KMS-11 (cell line): ENCODE data around the gene PRRT1.

Experiments used
- H2AFZ ChIP-seq: fragments of 200-600 bp; sonication (generic); 2 replicates; pipeline ENCODE4 v1.6.1; 2016; ENCODE audit warnings: antibody characterized with exemption, mixed run types, low read depth
- H3K27ac ChIP-seq: fragments of 200-600 bp; sonication (generic); 2 replicates; pipeline ENCODE4 v1.6.1; 2016; ENCODE audit warnings: mild to moderate bottlenecking, mixed run types
- H3K27me3 ChIP-seq: fragments of 200-600 bp; sonication (generic); 2 replicates; pipeline ENCODE4 v1.6.1; 2017; ENCODE audit warnings: mild to moderate bottlenecking, low read depth, mixed run types, moderate library complexity; ENCODE audit not compliant: insufficient read depth
- H3K36me3 ChIP-seq: fragments of 200-600 bp; sonication (generic); 2 replicates; pipeline ENCODE4 v1.6.1; 2017; ENCODE audit warnings: mild to moderate bottlenecking, mixed run types; ENCODE audit not compliant: insufficient read depth
- H3K4me1 ChIP-seq: fragments of 200-600 bp; sonication (generic); 2 replicates; pipeline ENCODE4 v1.6.1; 2016; ENCODE audit warnings: mild to moderate bottlenecking, low read depth, mixed run types; ENCODE audit not compliant: poor library complexity, severe bottlenecking
- H3K4me2 ChIP-seq: fragments of 200-600 bp; sonication (generic); 2 replicates; pipeline ENCODE4 v1.7.0; 2016; ENCODE audit warnings: mild to moderate bottlenecking, mixed run types
- H3K4me3 ChIP-seq: fragments of 200-600 bp; sonication (generic); IDR thresholded peaks from 2 replicates; pipeline ENCODE4 v1.6.1; 2017; ENCODE audit warnings: low read depth, low read length, mixed read lengths; ENCODE audit not compliant: insufficient read depth
- H3K79me2 ChIP-seq: fragments of 200-600 bp; sonication (generic); 2 replicates; pipeline ENCODE4 v1.6.1; 2016; ENCODE audit warnings: low read depth, mixed run types; ENCODE audit not compliant: insufficient read depth
- H3K9ac ChIP-seq: fragments of 200-600 bp; sonication (generic); 2 replicates; pipeline ENCODE4 v1.6.1; 2016; ENCODE audit warnings: mild to moderate bottlenecking, mixed run types
- H4K20me1 ChIP-seq: fragments of 200-600 bp; sonication (generic); 2 replicates; pipeline ENCODE4 v1.6.1; 2016; ENCODE audit warnings: mild to moderate bottlenecking, mixed run types; ENCODE audit not compliant: insufficient read depth
- CTCF ChIP-seq: fragments of 200-600 bp; sonication (generic); conservative IDR thresholded peaks from 2 replicates; pipeline ENCODE4 v1.6.1; 2017; ENCODE audit warnings: low read depth, mild to moderate bottlenecking, antibody characterized with exemption, low read length, moderate library complexity, mixed read lengths

The PRRT1 gene

GRCh38 chr6:32175322-32175710 lies 23.6 kb upstream of the PRRT1 start:
- H3K9ac ChIP-seq: peak overlapping the region; percentile 68
- H3K4me1 ChIP-seq: peaks cover 21% of the 10 kb centered on the region
- H2AFZ ChIP-seq: peak overlapping the region; percentile 75; the same call in 1 of the 2 replicates
- H3K36me3 ChIP-seq: no peaks in the 10 kb centered on the region
- H3K27ac ChIP-seq: no peak overlapping the region
- TF ChIP-seq CTCF: no peak
- no peak overlapping the region for H3K4me3 ChIP-seq
- no peaks in the 10 kb centered on the region for H3K27me3 ChIP-seq
- H3K4me2 ChIP-seq: peak overlapping the region; percentile 76
- H3K79me2 ChIP-seq: no peaks in the 10 kb centered on the region
- no peaks in the 10 kb centered on the region for H4K20me1 ChIP-seq

GRCh38 chr6:32174416-32174815 lies 22.7 kb upstream of the PRRT1 start:
- no peaks in the 10 kb centered on the region for H4K20me1 ChIP-seq
- no peak overlapping the region for H2AFZ ChIP-seq
- no peak overlapping the region for H3K4me3 ChIP-seq
- H3K4me2 ChIP-seq: peak overlapping the region; percentile 76; the same call in 1 of the 2 replicates
- no peak overlapping the region for H3K27ac ChIP-seq
- H3K4me1 ChIP-seq: peaks cover 20% of the 10 kb centered on the region
- no peaks in the 10 kb centered on the region for H3K27me3 ChIP-seq
- no peak overlapping the region for H3K9ac ChIP-seq
- no peaks in the 10 kb centered on the region for H3K79me2 ChIP-seq
- TF ChIP-seq CTCF: no peak
- H3K36me3 ChIP-seq: no peaks in the 10 kb centered on the region

- Histone ChIP-seq H2AFZ (no peak overlapping the region), H3K27ac (no peak overlapping the region), H3K79me2 (no peaks in the 10 kb centered on the region), H3K4me1 (peaks cover 15% of the 10 kb centered on the region), H3K36me3 (no peaks in the 10 kb centered on the region), H4K20me1 (no peaks in the 10 kb centered on the region), H3K4me2 (no peak overlapping the region), H3K4me3 (no peak overlapping the region), H3K27me3 (no peaks in the 10 kb centered on the region), H3K9ac (no peak overlapping the region)
- TF ChIP-seq CTCF: no peak
These were observed 21.4 kb upstream of the PRRT1 start for GRCh38 chr6:32173051-32173727.

GRCh38 chr6:32171234-32171633 lies 19.5 kb upstream of the PRRT1 start:
- Histone ChIP-seq H3K4me3 (no peak overlapping the region), H3K4me2 (no peak overlapping the region), H4K20me1 (no peaks in the 10 kb centered on the region), H3K9ac (no peak overlapping the region), H2AFZ (no peak overlapping the region), H3K79me2 (no peaks in the 10 kb centered on the region), H3K27ac (no peak overlapping the region), H3K36me3 (no peaks in the 10 kb centered on the region), H3K4me1 (peaks cover 6% of the 10 kb centered on the region), H3K27me3 (no peaks in the 10 kb centered on the region)
- no peak for TF ChIP-seq CTCF
